MM.1S (cell line): ENCODE measurements around the gene RAPGEF3.
A peak's percentile ranks its signal among the peaks of the same experiment; 100 is the strongest.

Experiments
- DNase-seq: peaks from one replicate; pipeline ENCODE4 v3.0.0-alpha.2; 2015
- H2AFZ ChIP-seq: fragments of 300-600 bp; sonication (generic); 2 replicates; pipeline ENCODE4 v1.6.0; 2016; ENCODE audit warnings: antibody characterized with exemption, low read length
- H3F3A ChIP-seq: fragments of 300-600 bp; sonication (generic); 2 replicates; pipeline ENCODE4 v1.6.1; 2016; ENCODE audit warnings: mild to moderate bottlenecking, antibody characterized with exemption, low read length, moderate library complexity, mixed read lengths; ENCODE audit not compliant: insufficient read depth
- H3K27ac ChIP-seq: fragments of 300-600 bp; sonication (generic); 2 replicates; pipeline ENCODE4 v1.5.1; 2016; ENCODE audit warnings: mild to moderate bottlenecking, low read length
- H3K27me3 ChIP-seq: fragments of 300-600 bp; sonication (generic); replicated peaks from 2 replicates; pipeline ENCODE4 v1.6.0; 2016; ENCODE audit warnings: low read length; ENCODE audit not compliant: insufficient read depth
- H3K36me3 ChIP-seq: fragments of 300-600 bp; sonication (generic); replicated peaks from 2 replicates; pipeline ENCODE4 v1.6.1; 2016; ENCODE audit warnings: mild to moderate bottlenecking, low read length, mixed read lengths; ENCODE audit not compliant: insufficient read depth
- H3K4me1 ChIP-seq: fragments of 300-600 bp; sonication (generic); 2 replicates; pipeline ENCODE4 v1.6.1; 2016; ENCODE audit warnings: low read length, mixed read lengths
- H3K4me2 ChIP-seq: fragments of 300-600 bp; sonication (generic); 2 replicates; pipeline ENCODE4 v1.6.0; 2016; ENCODE audit warnings: low read depth, low read length
- H3K4me3 ChIP-seq: fragments of 300-600 bp; sonication (generic); 2 replicates; pipeline ENCODE4 v1.5.1; 2016; ENCODE audit warnings: low read length, mixed read lengths
- H3K79me2 ChIP-seq: fragments of 300-600 bp; sonication (generic); 2 replicates; pipeline ENCODE4 v1.6.1; 2016; ENCODE audit warnings: mixed run types, low read length, mixed read lengths
- H3K9ac ChIP-seq: fragments of 300-600 bp; sonication (generic); 2 replicates; pipeline ENCODE4 v1.6.1; 2016; ENCODE audit warnings: low read length, mixed read lengths
- H3K9me2 ChIP-seq: fragments of 300-600 bp; sonication (generic); replicated peaks from 2 replicates; pipeline ENCODE4 v1.6.1; 2016; ENCODE audit warnings: mild to moderate bottlenecking, low read length, mixed read lengths; ENCODE audit not compliant: insufficient read depth
- H3K9me3 ChIP-seq: fragments of 300-600 bp; sonication (generic); replicated peaks from 2 replicates; pipeline ENCODE4 v1.6.1; 2016; ENCODE audit warnings: mild to moderate bottlenecking, low read length, mixed read lengths; ENCODE audit not compliant: insufficient read depth
- H4K20me1 ChIP-seq: fragments of 300-600 bp; sonication (generic); 2 replicates; pipeline ENCODE4 v1.6.1; 2016; ENCODE audit warnings: mild to moderate bottlenecking, low read length, moderate library complexity, mixed read lengths; ENCODE audit not compliant: insufficient read depth
- CTCF ChIP-seq: fragments of 300-600 bp; sonication (generic); IDR thresholded peaks from 2 replicates; pipeline ENCODE4 v1.5.1; 2016; ENCODE audit warnings: antibody characterized with exemption, low read length, mixed read lengths
- EZH2 ChIP-seq: fragments of 300-600 bp; sonication (generic); optimal IDR thresholded peaks from 2 replicates; pipeline ENCODE3; 2017; ENCODE audit warnings: low read depth, mild to moderate bottlenecking, antibody characterized with exemption, low read length, mixed read lengths
- EZH2phosphoT487 ChIP-seq: fragments of 300-600 bp; sonication (generic); IDR thresholded peaks from 2 replicates; pipeline ENCODE4 v1.6.1; 2018; ENCODE audit warnings: antibody characterized with exemption, low read length

The RAPGEF3 gene

GRCh38 chr12:47747126-47747525, 11.6 kb downstream of the RAPGEF3 start:
- peak overlapping the region; percentile 18; the same call in 1 of the 2 replicates for H3K4me2 ChIP-seq

DNA sequence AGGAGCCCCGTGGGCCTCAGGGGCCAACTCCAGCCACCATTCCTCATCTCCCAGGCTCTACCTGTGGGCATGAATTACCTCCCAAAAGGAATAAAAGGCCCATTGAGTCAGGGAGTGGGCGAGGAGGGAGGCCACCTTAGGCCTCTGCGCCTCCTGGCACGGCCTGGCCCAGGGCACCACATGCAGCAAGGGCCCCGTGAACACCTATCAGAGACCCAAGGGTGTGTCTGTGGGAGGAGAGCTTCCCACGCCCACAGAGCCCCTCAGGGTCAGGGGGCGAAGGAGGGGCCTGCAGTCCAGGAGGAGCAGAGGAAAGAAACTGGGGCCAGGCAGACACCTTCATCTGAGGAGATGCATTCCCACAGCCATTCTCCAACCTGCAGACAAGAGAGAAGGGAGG, 12.2 kb downstream of the RAPGEF3 start:
- H2AFZ ChIP-seq = no peak overlapping the region
- H3K4me2 ChIP-seq = peak overlapping the region; percentile 18; the same call in 1 of the 2 replicates
- peaks cover 24% of the 10 kb centered on the region for H3K4me1 ChIP-seq
- peaks cover 5% of the 10 kb centered on the region; the same call in 1 of the 2 replicates for H3F3A ChIP-seq
- no peak overlapping the region for H3K4me3 ChIP-seq
- no peak overlapping the region for H3K9ac ChIP-seq
- no peaks in the 10 kb centered on the region for H3K9me3 ChIP-seq
- H3K79me2 ChIP-seq = no peaks in the 10 kb centered on the region
- no peaks in the 10 kb centered on the region for H3K27me3 ChIP-seq
- TF ChIP-seq EZH2phosphoT487 (no peak), CTCF (no peak), EZH2 (no peak)
- H3K27ac ChIP-seq = peak overlapping the region; percentile 23; the same call in 1 of the 2 replicates
- no peaks in the 10 kb centered on the region for H4K20me1 ChIP-seq
- no peaks in the 10 kb centered on the region for H3K9me2 ChIP-seq
- no peak for DNase-seq
- no peaks in the 10 kb centered on the region for H3K36me3 ChIP-seq

More at GRCh38 chr12:47747126-47747525, 11.6 kb downstream of the RAPGEF3 start:
- peak; percentile 35 for DNase-seq
- Histone ChIP-seq H3K27me3 (no peaks in the 10 kb centered on the region), H3K27ac (peak overlapping the region; percentile 23; the same call in 1 of the 2 replicates), H3K9me3 (no peaks in the 10 kb centered on the region), H4K20me1 (no peaks in the 10 kb centered on the region), H3K9ac (no peak overlapping the region), H3K79me2 (no peaks in the 10 kb centered on the region), H3K36me3 (no peaks in the 10 kb centered on the region), H3K4me1 (peaks cover 19% of the 10 kb centered on the region), H3K4me3 (no peak overlapping the region), H2AFZ (no peak overlapping the region), H3F3A (no peaks in the 10 kb centered on the region; the same call in 1 of the 2 replicates), H3K9me2 (no peaks in the 10 kb centered on the region)
- TF ChIP-seq EZH2 (no peak), CTCF (0 out of 2 replicates have a peak, but pooled peaks have one; percentile 4)

DNA sequence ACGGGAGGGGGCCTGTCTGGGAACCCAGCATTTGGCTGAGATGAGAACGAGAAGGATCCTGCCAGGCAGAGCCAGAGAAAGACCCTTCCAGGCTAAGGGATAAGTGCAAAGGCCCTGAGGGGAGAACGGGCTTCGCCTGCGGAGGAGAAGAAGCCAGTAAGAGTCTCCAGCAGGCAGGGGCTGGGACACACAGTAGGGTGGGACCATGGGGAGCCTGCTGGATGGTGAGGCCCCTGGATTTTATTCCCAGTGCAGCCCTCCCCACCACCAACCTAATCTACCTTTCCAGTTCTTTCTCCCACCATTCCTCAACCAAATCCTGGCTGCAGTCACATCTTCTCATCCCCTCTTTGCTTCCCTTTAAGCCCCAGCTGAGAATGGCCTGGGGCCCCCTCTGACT, 12.6 kb downstream of the RAPGEF3 start:
- TF ChIP-seq CTCF = no peak
- no peak for TF ChIP-seq EZH2phosphoT487
- TF ChIP-seq EZH2 = no peak
- no peak for DNase-seq
- H2AFZ ChIP-seq = no peak overlapping the region
- no peaks in the 10 kb centered on the region for H3K9me3 ChIP-seq
- H4K20me1 ChIP-seq = no peaks in the 10 kb centered on the region
- no peak overlapping the region for H3K27ac ChIP-seq
- H3F3A ChIP-seq = peaks cover 5% of the 10 kb centered on the region; the same call in 1 of the 2 replicates
- H3K4me3 ChIP-seq = no peak overlapping the region
- peaks cover 28% of the 10 kb centered on the region for H3K4me1 ChIP-seq
- H3K9ac ChIP-seq = no peak overlapping the region
- H3K9me2 ChIP-seq = no peaks in the 10 kb centered on the region
- no peaks in the 10 kb centered on the region for H3K36me3 ChIP-seq
- no peaks in the 10 kb centered on the region for H3K79me2 ChIP-seq
- no peaks in the 10 kb centered on the region for H3K27me3 ChIP-seq
- no peak overlapping the region for H3K4me2 ChIP-seq
